Panc1 (cell line): ENCODE results near the gene NTRK2.

ENCODE experiments used
- CTCF ChIP-seq: fragments of 450-650 bp; IDR thresholded peaks from 2 replicates; pipeline ENCODE4 v1.5.1; 2017; ENCODE audit warnings: mild to moderate bottlenecking
- POLR2AphosphoS5 ChIP-seq: IDR thresholded peaks from 2 replicates; pipeline ENCODE4 v1.6.1; 2012; ENCODE audit warnings: mild to moderate bottlenecking, low read depth, low read length, moderate library complexity
- REST ChIP-seq, 2 experiments: IDR thresholded peaks; 2 replicates each; pipeline ENCODE4 v1.6.1; 2011 to 2012; ENCODE audit warnings: low read depth in 2 of 2, control low read depth in 1 of 2, low read length in 1 of 2, mild to moderate bottlenecking in 1 of 2, moderate library complexity in 1 of 2; ENCODE audit not compliant: insufficient read depth in 1 of 2
- SIN3A ChIP-seq: IDR thresholded peaks from 2 replicates; pipeline ENCODE4 v1.6.1; 2012; ENCODE audit warnings: low read depth, mild to moderate bottlenecking, low read length, moderate library complexity, borderline replicate concordance; ENCODE audit not compliant: insufficient read depth

GRCh38 chr9:84924266-84924665, 254.7 kb downstream of the NTRK2 start:
- TF ChIP-seq POLR2AphosphoS5 = no peak
- no peak for TF ChIP-seq CTCF
- TF ChIP-seq SIN3A = no peak
- no peak for TF ChIP-seq REST (IDR thresholded peaks at IDR 0.05; ENCODE audit: insufficient read depth in 1 of 2, low read depth in 2 of 2, low read length in 1 of 2)
